Muscle layer of colon (tissue), 2 donors: ENCODE measurements around the gene PRRC1.

Experiments used
- H3K27ac ChIP-seq: one replicate; pipeline ENCODE4 v1.7.0; 2013; ENCODE audit warnings: low read depth, mild to moderate bottlenecking, low read length, moderate library complexity
- H3K27me3 ChIP-seq, 2 donors: one replicate each; pipeline ENCODE4 v1.7.0; 2013; ENCODE audit warnings: low read length in 2 of 2, mild to moderate bottlenecking in 2 of 2; ENCODE audit not compliant: insufficient read depth in 2 of 2, control insufficient read depth in 1 of 2
- H3K36me3 ChIP-seq: one replicate; pipeline ENCODE4 v1.7.0; 2013; ENCODE audit warnings: mild to moderate bottlenecking, low read length; ENCODE audit not compliant: insufficient read depth
- H3K4me1 ChIP-seq: one replicate; pipeline ENCODE4 v1.7.0; 2013; ENCODE audit warnings: mild to moderate bottlenecking, low read length; ENCODE audit not compliant: insufficient read depth
- H3K4me3 ChIP-seq, 2 donors: one replicate each; pipeline ENCODE4 v1.7.0; 2013; ENCODE audit warnings: low read length in 2 of 2, low read depth in 1 of 2, mild to moderate bottlenecking in 1 of 2, moderate library complexity in 1 of 2
- H3K9ac ChIP-seq: one replicate; pipeline ENCODE4 v1.7.0; 2013; ENCODE audit warnings: low read length
- H3K9me3 ChIP-seq: one replicate; pipeline ENCODE4 v1.7.0; 2013; ENCODE audit warnings: mild to moderate bottlenecking, low read length
- donor health status: abdominal sarcoma.
- donor health status: Adenocarcinoma of cecum.

Gene PRRC1

DNA sequence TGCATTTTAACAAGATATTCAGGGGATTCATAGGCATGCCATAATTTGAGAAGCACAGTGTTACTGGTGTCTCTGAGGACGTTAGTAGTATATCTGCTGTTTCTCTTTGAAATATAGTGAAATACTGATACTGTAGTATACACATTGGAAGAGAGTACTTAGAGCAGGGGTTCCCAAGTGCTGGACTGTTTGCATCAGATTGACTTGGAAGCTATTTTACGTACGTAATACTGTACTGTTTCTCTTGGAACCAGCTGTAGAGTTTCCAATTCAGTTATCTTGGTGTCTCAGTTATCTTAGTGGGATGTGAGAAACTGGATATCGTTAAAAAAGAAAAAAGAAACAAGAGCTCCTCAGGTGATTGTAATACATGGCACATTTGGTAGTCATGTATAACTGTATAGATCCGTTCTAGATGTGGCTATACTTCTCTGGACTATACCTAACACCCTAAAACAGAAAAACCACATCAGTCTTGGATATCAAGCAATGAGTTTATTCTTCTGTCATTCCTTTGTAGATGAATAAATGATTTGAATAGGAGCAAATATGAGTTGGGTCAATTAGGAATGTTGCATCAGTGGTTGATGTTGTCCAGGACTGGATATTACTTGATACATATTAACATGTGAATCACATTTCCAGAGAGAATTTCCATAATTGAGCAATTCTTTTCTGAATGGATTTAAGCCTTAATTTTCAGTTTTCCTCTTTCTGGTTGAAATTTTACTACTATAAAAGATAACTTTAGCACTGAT lies 33.4 kb downstream of the PRRC1 start:
- Histone ChIP-seq H3K9ac (no peak overlapping the region), H3K4me1 (no peaks in the 10 kb centered on the region), H3K36me3 (peaks cover 11% of the 10 kb centered on the region), H3K9me3 (no peaks in the 10 kb centered on the region), H3K27me3 (no peaks in the 10 kb centered on the region), H3K27ac (no peak overlapping the region), H3K4me3 (no peak overlapping the region)

DNA sequence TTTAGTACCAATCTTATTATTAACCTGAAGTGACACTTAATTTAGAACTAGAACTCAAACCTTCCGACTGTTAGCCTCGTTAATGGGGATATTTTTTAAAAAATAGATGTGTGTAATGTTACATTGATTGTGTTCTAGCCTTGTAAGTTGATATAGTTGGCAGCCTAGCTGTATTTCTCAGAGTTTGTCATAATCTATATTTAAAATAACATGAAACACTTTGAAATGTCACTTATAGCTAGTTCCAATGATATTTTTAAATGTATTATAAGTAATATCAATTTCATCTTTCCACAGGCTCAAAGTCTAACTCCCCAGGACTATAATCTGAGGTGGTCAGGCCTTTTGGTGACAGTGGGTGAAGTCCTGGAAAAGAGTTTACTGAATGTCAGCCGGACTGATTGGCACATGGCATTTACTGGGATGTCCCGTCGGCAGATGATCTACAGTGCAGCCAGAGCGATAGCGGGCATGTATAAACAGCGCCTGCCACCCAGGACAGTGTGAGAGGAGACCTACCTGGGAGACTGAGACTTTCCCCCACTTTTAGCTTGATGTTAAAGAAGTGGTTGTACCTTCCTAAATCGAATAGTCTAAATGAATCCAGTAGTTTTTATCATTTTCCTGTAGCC lies 34.1 kb downstream of the PRRC1 start:
- Histone ChIP-seq H3K27ac (no peak overlapping the region), H3K9ac (no peak overlapping the region), H3K4me3 (no peak overlapping the region), H3K4me1 (no peaks in the 10 kb centered on the region), H3K36me3 (peaks cover 11% of the 10 kb centered on the region), H3K9me3 (no peaks in the 10 kb centered on the region), H3K27me3 (no peaks in the 10 kb centered on the region)

DNA sequence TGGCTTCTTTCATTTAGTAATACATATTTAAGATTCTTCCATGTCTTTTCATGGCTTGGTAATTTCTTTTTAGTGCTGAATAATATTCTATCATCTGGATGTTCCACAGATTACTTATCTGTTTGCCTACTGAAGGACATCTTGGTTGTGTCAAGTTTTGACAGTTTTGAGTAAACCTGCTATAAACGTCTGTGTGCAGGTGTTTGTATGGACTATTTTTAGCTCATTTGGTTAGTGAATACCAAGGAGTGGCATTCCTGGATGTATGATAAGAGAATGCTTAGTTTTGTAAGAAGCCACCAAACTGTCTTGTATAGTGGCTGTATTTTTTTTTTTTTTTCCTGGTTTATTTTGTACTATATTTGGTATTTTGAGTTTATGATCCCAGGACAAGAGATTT lies 38.4 kb downstream of the PRRC1 start:
- Histone ChIP-seq H3K36me3 (peaks cover 11% of the 10 kb centered on the region), H3K27me3 (no peaks in the 10 kb centered on the region), H3K4me1 (no peaks in the 10 kb centered on the region), H3K9me3 (no peaks in the 10 kb centered on the region), H3K27ac (no peak overlapping the region), H3K9ac (no peak overlapping the region), H3K4me3 (no peak overlapping the region)

DNA sequence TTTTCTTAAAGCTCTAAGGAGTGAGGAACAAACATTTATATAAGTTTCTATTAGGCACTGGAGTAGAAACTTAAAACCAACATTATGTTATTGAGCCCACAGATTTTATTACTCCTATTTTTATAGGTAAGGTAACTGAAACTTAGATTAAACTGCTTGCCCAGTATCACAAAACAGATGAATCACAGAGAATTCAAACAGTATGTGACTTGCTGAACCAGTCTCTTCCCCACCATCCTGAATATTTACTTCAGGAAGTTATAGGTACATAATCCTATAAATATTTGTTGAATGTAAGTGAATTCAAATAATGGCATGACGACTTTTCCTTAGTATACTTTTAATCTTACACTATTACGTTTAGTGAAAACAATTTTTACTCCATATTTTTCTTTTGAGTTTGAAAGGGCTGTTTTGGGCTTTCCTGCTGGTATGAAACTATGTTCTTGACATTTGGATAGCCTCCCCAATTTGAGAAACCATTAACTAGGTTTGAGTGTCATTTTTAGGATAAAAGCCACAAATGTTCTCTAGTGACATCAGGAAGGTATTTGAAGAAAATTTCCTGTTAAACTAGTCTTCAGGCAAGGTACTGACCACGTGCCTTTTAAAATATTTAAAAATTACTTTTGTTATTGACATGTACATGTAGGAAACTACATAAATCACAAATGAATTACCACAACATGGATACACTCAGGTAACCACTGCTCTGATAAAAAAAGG lies 39.3 kb downstream of the PRRC1 start:
- no peak overlapping the region for H3K4me3 ChIP-seq
- no peaks in the 10 kb centered on the region for H3K4me1 ChIP-seq
- peaks cover 9% of the 10 kb centered on the region for H3K36me3 ChIP-seq
- no peaks in the 10 kb centered on the region for H3K9me3 ChIP-seq
- H3K9ac ChIP-seq, result no peak overlapping the region
- no peak overlapping the region for H3K27ac ChIP-seq
- no peaks in the 10 kb centered on the region for H3K27me3 ChIP-seq

DNA sequence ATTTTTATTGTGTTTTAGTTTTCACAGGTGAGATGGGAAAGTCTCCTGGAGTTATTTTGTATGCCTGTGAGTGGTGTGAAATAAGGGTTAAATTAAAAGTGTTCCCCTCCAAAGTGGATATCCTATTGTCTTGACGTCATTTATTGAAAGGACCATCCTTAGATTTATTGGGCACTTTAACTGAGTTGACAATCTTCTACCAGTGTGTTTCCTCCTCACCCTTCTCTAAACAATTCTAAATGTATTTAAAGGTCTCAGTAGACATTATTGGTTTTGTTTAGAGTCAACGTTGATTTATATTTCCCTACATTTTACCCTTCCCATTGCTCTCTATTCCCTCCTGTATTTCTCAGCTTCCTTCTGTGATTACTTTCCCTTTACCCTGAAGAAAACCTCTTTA lies 40.8 kb downstream of the PRRC1 start:
- no peaks in the 10 kb centered on the region for H3K36me3 ChIP-seq
- H3K27me3 ChIP-seq, result no peaks in the 10 kb centered on the region
- no peak overlapping the region for H3K4me3 ChIP-seq
- no peak overlapping the region for H3K9ac ChIP-seq
- H3K27ac ChIP-seq, result no peak overlapping the region
- H3K9me3 ChIP-seq, result no peaks in the 10 kb centered on the region
- no peaks in the 10 kb centered on the region for H3K4me1 ChIP-seq

DNA sequence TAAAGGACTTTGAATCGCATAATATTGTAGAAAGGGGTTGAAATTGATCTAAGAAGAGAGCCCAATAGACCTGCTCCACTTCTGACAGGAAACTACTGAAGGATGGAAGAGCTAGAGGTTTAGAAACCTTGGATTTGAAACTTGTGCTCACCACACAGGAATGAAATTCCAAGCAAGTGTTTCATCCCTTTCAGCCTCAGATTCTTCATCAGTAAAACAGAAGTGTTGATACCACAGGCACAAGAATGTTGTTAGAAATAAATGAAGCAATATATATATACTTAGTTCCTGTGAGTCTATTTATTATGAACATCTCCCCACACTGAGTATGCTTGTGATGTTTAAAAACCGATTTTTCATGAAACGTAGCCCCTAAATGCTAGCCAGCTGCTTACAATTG lies 43.8 kb downstream of the PRRC1 start:
- Histone ChIP-seq H3K9me3 (no peaks in the 10 kb centered on the region), H3K36me3 (no peaks in the 10 kb centered on the region), H3K9ac (no peak overlapping the region), H3K27me3 (no peaks in the 10 kb centered on the region), H3K27ac (no peak overlapping the region), H3K4me1 (peaks cover 7% of the 10 kb centered on the region), H3K4me3 (no peak overlapping the region)

DNA sequence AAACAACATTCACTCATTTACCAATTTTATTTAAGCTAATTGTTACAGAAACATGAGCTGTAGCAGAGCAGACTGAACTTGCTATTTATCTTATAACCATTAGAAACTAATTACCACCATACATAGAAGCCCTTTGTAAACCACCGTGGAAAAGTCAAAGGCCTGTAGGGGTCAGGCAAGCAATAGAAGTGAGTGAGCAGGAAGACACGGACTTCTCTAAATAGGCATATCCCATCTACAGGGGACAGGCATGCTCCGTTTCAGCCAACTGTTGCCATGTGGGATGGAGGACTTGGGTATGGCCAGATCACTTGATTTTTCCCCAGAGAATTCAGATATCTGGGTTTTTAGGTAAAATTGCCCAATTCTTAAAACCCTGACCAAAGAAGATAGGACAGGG lies 44.8 kb downstream of the PRRC1 start:
- no peaks in the 10 kb centered on the region for H3K9me3 ChIP-seq
- no peaks in the 10 kb centered on the region for H3K36me3 ChIP-seq
- no peak overlapping the region for H3K4me3 ChIP-seq
- peaks cover 7% of the 10 kb centered on the region for H3K4me1 ChIP-seq
- H3K27ac ChIP-seq, result no peak overlapping the region
- H3K27me3 ChIP-seq, result no peaks in the 10 kb centered on the region
- H3K9ac ChIP-seq, result no peak overlapping the region

DNA sequence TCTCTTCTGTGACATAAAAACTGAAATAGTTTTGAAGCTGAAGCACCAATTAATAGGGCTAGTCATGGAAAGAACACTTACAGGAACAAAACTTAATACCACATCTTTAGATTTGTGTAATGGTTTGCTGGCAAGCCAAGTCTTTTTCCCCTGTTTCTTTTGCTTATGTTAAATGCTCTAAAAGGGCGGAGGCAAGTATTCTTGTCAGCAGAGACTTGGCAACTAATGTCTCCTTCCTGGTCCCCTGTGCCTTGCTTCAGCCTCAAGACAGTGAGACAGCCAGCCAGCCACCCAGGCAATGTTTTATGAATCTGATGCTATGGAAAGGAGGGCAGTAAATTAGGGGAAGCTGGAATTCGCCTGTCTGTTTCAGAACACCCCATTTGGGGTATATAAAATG lies 45.7 kb downstream of the PRRC1 start:
- H3K4me1 ChIP-seq, result peaks cover 7% of the 10 kb centered on the region
- no peak overlapping the region for H3K27ac ChIP-seq

DNA sequence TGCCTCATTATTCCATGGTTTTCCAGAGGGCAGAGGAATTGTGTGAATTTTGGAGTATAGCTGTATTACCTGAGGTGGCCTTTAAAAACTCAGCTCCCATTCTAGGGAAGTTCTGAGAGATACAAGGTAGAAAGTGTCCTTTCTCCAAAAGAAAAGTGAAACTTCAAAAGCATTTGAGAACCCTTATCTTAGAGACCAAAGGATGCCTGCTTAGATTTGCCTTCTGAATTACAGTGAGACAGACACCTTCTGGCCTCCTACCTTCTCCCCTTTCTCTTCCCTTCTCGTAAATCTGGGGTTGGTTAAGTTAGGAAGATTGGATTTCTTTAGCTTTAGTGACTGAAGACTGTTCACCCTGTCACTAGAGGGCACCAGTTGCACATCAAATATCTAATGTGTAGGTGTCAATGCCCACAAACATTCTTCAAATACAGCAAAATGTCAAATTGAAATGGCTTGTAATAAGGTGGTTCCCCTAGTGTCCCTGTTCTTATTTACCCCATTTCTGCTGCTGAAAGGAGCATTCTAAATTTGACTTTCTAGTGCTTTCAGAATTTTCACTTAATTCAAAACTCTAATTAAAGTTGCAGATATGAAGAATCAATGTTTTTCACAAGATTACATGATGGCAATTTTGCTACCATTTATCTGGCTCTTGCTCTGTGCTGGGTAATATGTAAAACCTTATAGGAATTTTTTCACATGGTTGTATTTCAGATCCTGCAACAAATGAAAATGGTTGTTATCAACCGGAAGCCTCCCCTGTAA lies 46.7 kb downstream of the PRRC1 start:
- no peak overlapping the region for H3K4me3 ChIP-seq
- H3K9ac ChIP-seq, result no peak overlapping the region
- H3K27ac ChIP-seq, result no peak overlapping the region
- no peaks in the 10 kb centered on the region for H3K27me3 ChIP-seq
- no peaks in the 10 kb centered on the region for H3K36me3 ChIP-seq
- H3K9me3 ChIP-seq, result no peaks in the 10 kb centered on the region
- peaks cover 7% of the 10 kb centered on the region for H3K4me1 ChIP-seq

More for the DNA sequence above, 45.7 kb downstream of the PRRC1 start:
- Histone ChIP-seq H3K9ac (no peak overlapping the region), H3K36me3 (no peaks in the 10 kb centered on the region), H3K4me3 (no peak overlapping the region), H3K27me3 (no peaks in the 10 kb centered on the region), H3K9me3 (no peaks in the 10 kb centered on the region)

DNA sequence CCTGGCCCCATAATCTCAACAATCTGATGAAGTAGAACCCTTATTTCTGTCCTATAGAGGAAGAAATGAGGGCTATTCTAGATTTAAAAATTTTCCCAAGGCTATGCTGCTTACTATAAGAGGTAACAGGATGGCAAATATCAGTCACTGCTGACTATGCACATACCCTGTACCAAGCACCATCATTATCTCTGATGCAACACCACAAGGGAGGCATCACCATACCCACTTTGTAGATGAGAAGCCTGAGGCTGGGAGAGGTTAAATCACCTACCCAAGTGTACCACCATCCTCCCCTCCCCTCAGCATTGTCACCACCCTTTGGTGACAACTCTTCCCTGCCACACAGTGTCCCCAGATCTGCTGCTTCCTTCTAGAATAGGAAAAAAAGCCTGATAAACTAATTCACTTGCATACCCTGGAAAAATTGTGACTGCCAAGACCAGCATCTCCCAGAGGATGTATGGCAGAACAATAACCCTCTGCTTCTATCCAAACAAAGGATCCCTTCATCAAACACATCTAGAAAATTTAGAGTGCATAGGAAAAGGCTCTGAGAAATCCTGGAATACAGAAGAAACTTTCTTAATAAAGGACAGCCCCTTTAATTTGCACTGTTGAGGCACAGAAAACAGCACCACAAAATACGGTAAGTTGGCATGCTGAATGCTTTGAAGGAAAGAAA lies 48.3 kb downstream of the PRRC1 start:
- Histone ChIP-seq H3K9ac (no peak overlapping the region), H3K27ac (no peak overlapping the region), H3K4me3 (no peak overlapping the region), H3K9me3 (no peaks in the 10 kb centered on the region), H3K4me1 (peaks cover 7% of the 10 kb centered on the region), H3K36me3 (no peaks in the 10 kb centered on the region), H3K27me3 (no peaks in the 10 kb centered on the region)
